ENCODE data around the gene ABCD4.

Gene ABCD4

DNA sequence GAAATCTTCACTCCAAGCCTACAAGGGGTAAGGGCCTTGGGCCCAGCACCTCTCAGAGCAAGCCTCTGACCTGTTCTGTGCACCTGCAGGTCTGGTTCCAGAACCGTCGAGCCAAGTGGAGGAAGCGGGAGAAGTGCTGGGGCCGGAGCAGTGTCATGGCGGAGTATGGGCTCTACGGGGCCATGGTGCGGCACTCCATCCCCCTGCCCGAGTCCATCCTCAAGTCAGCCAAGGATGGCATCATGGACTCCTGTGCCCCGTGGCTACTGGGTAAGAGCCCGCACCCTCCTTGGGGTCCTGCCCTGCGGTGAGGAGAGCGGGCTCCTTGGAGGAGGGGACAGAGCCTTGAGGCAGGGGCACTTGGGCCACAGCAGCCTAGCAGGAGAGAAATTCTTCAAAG, 43.2 kb downstream of the ABCD4 start:
- TF ChIP-seq OSR1 (CRISPR knock-in tag; IDR thresholded peaks at IDR 0.05) (no peak), GLIS3 (CRISPR knock-in tag; IDR thresholded peaks at IDR 0.05) (no peak), SNAI2 (CRISPR knock-in tag; IDR thresholded peaks at IDR 0.05) (no peak), PATZ1 (CRISPR knock-in tag; IDR thresholded peaks at IDR 0.05; ENCODE audit: borderline replicate concordance) (no peak), BACH2 (CRISPR knock-in tag; IDR thresholded peaks at IDR 0.05; ENCODE audit: borderline replicate concordance) (no peak)
- TF ChIP-seq, protein P1, sequence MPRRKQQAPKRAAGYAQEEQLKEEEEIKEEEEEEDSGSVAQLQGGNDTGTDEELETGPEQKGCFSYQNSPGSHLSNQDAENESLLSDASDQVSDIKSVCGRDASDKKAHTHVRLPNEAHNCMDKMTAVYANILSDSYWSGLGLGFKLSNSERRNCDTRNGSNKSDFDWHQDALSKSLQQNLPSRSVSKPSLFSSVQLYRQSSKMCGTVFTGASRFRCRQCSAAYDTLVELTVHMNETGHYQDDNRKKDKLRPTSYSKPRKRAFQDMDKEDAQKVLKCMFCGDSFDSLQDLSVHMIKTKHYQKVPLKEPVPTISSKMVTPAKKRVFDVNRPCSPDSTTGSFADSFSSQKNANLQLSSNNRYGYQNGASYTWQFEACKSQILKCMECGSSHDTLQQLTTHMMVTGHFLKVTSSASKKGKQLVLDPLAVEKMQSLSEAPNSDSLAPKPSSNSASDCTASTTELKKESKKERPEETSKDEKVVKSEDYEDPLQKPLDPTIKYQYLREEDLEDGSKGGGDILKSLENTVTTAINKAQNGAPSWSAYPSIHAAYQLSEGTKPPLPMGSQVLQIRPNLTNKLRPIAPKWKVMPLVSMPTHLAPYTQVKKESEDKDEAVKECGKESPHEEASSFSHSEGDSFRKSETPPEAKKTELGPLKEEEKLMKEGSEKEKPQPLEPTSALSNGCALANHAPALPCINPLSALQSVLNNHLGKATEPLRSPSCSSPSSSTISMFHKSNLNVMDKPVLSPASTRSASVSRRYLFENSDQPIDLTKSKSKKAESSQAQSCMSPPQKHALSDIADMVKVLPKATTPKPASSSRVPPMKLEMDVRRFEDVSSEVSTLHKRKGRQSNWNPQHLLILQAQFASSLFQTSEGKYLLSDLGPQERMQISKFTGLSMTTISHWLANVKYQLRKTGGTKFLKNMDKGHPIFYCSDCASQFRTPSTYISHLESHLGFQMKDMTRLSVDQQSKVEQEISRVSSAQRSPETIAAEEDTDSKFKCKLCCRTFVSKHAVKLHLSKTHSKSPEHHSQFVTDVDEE (CRISPR knock-in tag; IDR thresholded peaks at IDR 0.05) = no peak
- ATAC-seq = no peak

DNA sequence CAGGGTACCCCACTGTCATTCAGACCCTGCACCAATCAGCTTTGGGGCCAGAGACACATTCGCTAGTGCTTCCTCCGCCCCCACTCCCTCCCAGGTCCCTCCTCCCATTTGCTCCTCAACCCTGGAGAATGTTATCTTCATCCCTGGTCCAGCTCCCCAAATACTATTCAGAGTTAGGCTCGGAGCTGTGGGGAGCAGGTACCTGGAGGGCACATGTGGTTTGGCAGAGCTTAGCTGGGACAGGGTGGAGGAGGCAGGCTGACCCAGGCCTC, 44.0 kb downstream of the ABCD4 start:
- TF ChIP-seq ZNF565 (CRISPR knock-in tag; conservative IDR thresholded peaks at IDR 0.05; ENCODE audit: low read depth) (no peak), OSR1 (CRISPR knock-in tag; IDR thresholded peaks at IDR 0.05) (no peak)
- ATAC-seq = no peak

DNA sequence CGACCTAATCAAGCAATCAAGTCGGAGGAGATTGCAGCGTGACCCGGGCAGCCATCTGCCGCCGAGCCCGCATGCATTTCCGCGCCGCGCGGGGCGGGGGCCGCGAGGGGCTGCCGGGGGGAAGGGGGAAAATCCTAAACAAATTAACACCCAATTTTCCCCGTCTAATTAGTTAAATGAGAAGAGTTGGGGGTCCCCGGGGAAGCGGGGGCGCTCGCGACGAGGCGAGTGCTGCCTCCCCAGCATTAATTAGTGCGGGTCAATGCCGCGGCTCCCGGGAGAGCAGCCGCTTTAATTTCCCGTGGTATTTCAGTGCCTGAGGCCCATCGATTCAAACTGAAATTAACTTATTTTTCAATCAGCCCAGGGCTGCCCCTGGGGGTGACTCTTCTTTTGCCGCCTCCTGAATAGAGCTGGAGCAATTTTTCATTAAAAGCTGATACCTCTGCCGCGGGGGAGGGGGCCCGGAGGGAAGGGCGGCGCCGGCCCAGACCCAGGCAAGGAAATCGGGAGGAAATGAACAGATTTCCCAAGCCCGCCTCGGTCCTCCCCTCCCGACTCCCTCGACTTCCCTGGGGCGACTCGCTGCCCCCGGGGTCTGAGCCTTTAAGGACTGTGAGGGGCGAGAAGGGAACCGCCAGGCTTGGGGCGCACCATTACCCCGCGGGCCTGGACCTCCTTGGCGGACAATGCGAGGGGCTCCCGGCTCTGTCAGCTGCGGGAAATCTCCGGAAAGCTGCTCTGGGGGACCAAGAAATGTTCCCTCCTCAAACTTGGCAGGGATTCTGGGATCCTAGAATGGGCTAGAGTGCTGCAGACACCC, 44.6 kb downstream of the ABCD4 start:
- TF ChIP-seq CREB5 (CRISPR knock-in tag; IDR thresholded peaks at IDR 0.05; ENCODE audit: low read depth) (no peak), TOX (CRISPR knock-in tag; IDR thresholded peaks at IDR 0.05; ENCODE audit: borderline replicate concordance) (no peak), PATZ1 (CRISPR knock-in tag; IDR thresholded peaks at IDR 0.05; ENCODE audit: borderline replicate concordance) (no peak), SNAI2 (CRISPR knock-in tag; IDR thresholded peaks at IDR 0.05) (no peak), OSR1 (CRISPR knock-in tag; IDR thresholded peaks at IDR 0.05) (no peak), ISL1 (CRISPR knock-in tag; IDR thresholded peaks at IDR 0.05) (no peak), GLIS3 (CRISPR knock-in tag; IDR thresholded peaks at IDR 0.05) (no peak), ZNF565 (CRISPR knock-in tag; conservative IDR thresholded peaks at IDR 0.05; ENCODE audit: low read depth) (no peak), BACH2 (CRISPR knock-in tag; IDR thresholded peaks at IDR 0.05; ENCODE audit: borderline replicate concordance) (no peak), ZNF70 (CRISPR knock-in tag; IDR thresholded peaks at IDR 0.05) (no peak), ZC3H10 (CRISPR knock-in tag; IDR thresholded peaks at IDR 0.05) (no peak)
- TF ChIP-seq, protein P2, sequence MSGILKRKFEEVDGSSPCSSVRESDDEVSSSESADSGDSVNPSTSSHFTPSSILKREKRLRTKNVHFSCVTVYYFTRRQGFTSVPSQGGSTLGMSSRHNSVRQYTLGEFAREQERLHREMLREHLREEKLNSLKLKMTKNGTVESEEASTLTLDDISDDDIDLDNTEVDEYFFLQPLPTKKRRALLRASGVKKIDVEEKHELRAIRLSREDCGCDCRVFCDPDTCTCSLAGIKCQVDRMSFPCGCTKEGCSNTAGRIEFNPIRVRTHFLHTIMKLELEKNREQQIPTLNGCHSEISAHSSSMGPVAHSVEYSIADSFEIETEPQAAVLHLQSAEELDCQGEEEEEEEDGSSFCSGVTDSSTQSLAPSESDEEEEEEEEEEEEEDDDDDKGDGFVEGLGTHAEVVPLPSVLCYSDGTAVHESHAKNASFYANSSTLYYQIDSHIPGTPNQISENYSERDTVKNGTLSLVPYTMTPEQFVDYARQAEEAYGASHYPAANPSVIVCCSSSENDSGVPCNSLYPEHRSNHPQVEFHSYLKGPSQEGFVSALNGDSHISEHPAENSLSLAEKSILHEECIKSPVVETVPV (CRISPR knock-in tag; IDR thresholded peaks at IDR 0.05) = no peak
- TF ChIP-seq, protein P1 (CRISPR knock-in tag; IDR thresholded peaks at IDR 0.05) = no peak

More for the DNA sequence above, 44.6 kb downstream of the ABCD4 start:
- peak; percentile 17; the same call in 1 of the 3 replicates for ATAC-seq

Data from SK-N-SH treated with all-trans-retinoic acid at 6 μM for 48 hours (cell line).